ENCODE data around the gene CHSY1.

DNA sequence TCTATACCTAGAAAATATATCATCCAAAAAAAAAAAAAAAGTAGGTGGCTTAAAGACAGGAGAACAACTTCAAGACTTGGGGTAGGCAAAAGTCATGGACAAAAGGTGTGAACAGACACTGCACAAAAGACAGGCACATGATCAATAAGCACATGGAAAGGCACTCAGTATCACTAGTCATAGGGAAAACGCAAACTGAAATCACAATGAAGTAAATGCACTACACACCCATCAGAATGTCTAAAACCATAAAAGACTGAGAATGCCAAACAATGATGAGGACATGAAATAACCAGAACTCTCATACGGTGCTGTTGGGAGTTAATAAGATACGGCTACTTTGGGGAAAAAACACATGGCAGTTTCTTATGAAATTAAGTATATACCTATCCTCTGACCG is 40.0 kb downstream of the CHSY1 start:
- no peak for TF ChIP-seq SMC3 (IDR thresholded peaks at IDR 0.05)
- TF ChIP-seq, protein P1, sequence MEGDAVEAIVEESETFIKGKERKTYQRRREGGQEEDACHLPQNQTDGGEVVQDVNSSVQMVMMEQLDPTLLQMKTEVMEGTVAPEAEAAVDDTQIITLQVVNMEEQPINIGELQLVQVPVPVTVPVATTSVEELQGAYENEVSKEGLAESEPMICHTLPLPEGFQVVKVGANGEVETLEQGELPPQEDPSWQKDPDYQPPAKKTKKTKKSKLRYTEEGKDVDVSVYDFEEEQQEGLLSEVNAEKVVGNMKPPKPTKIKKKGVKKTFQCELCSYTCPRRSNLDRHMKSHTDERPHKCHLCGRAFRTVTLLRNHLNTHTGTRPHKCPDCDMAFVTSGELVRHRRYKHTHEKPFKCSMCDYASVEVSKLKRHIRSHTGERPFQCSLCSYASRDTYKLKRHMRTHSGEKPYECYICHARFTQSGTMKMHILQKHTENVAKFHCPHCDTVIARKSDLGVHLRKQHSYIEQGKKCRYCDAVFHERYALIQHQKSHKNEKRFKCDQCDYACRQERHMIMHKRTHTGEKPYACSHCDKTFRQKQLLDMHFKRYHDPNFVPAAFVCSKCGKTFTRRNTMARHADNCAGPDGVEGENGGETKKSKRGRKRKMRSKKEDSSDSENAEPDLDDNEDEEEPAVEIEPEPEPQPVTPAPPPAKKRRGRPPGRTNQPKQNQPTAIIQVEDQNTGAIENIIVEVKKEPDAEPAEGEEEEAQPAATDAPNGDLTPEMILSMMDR (IDR thresholded peaks at IDR 0.05): no peak
- no peak for TF ChIP-seq CBX8 (IDR thresholded peaks at IDR 0.05)
- no peak for TF ChIP-seq POLR2A (IDR thresholded peaks at IDR 0.05; ENCODE audit: low read length)
- TF ChIP-seq POLR2AphosphoS2 (conservative IDR thresholded peaks at IDR 0.05; ENCODE audit: low read length): no peak
- TF ChIP-seq NFE2L2 (conservative IDR thresholded peaks at IDR 0.05; ENCODE audit: low read length): no peak

All from A549 (cell line).